Activated CD8-positive, alpha-beta memory T cell treated with anti-CD3 and anti-CD28 coated beads, Interleukin-2, amount 50 U/mL, for 48 hours (primary cell): ENCODE results near the gene EFR3B.

Experiments used
- DNase-seq: peaks from one replicate; pipeline ENCODE4 v3.0.0-alpha.2; 2020

EFR3B gene

DNA sequence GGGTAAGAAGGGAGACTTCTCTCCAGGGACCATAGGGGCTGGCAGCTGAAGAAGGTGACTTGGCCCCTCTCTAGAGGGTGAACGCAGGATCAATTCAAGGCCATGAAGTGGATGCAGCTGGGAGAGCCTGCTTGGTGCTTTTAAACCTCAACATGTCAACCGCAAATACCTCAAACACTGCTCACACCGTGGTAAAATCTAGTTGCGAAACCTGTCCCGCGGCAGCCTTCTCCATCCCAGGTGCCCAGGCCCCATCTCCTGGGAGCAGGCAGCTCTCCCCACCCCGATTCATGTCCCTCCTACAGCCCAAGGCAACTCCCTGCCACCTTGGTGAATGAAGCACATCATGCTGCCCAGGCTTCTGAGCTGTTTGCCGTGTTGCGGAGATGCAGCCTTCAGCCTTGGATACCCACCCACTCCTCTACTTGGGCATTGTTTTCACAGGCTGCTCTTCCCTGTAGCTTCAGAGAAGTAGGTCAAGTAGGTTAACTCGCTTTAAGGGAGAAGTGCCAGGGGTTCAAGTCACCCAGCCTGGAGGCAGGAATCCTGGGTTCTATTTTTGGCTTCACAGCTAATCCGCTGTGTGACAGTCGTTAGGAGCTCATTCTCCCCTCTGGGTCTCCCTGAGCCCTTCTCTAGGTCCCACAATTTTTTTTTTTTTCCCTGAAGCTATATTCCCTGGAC is 6.2 kb upstream of the EFR3B start:
- no peak for DNase-seq

DNA sequence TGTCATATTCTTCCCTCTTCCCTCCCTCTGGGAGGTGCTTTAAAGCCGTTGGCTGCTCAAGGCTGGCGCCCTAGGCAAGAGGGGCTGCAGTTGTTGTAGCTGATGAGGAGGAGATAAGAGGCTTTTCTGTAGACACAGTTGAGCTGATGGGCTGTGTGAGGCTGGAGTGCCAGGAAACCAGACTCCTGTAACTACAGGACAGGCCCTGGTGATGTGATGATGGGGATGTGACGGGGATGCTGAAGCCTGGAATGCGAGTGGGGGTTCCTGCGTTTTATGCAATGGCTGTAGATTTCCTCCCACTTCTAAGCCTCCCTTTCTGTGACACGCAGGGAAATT is 5.7 kb upstream of the EFR3B start:
- DNase-seq = no peak

GRCh38 chr2:25039126-25039525 is 2.8 kb upstream of the EFR3B start:
- DNase-seq = no peak

DNA sequence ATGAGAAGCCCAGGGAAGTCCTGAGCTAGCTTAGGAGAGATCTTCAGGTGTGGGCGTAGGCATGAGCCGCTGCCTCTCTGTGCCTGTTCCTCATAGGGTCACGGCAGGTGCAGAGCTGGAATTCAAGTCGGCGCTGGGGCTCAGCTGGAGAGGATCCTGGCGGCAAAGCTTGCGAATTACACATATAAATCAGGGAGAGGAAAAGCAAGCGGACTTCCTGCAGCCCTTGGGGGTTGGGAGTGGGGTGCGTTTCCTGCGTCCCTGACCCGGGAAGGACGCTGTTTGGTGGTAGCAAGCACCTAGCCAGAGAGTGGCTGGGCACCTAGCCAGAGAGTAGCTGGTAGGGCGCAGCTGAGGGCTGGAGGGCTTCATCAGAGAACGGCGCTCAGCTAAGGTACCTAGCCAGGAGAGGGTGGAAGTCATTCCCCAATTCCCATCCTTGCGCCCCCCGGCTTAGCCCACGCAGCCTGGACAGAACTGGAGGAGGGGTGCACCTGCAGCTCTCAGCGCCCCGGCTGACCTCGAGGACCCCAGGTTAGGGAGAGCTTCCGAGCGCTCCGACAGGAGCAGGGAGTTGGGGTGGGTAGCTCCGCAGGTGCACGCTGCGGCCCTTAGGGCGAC is 459 bp upstream of the EFR3B start:
- DNase-seq = peak; percentile 62

- DNase-seq = peak; percentile 64
Measured at GRCh38 chr2:25042321-25043240, 705 bp downstream of the EFR3B start.

DNA sequence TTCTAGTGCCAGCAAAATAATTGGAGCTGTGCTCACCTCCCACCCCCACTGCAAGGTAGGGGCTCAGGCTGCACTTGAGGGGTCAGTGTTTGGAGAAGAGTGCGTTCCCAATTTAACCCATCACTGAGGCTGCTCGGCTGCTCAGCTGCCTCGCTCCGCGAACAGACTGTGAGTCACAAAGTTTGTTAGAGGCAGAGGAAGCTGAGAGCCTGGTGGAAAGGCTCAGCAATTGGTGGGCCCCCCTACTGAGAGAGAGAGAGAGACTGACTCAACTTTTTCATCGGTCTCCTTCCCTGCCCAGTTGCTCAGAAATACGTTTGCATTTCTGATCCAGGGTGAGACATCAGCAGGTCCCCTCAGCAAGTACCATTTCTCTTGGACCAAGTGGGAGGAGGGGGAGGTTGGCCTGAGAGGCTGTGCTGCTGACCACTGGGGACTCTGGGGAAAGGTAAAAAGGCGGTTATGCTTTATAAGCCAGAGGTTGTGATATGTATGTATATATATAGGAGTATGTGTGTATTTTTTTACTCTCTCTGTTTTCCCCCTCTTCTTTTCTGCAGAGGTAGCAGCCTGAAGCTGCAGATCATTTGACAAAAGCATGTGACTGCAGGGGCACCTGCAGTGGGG is 1.5 kb downstream of the EFR3B start:
- peak; percentile 77 for DNase-seq

DNA sequence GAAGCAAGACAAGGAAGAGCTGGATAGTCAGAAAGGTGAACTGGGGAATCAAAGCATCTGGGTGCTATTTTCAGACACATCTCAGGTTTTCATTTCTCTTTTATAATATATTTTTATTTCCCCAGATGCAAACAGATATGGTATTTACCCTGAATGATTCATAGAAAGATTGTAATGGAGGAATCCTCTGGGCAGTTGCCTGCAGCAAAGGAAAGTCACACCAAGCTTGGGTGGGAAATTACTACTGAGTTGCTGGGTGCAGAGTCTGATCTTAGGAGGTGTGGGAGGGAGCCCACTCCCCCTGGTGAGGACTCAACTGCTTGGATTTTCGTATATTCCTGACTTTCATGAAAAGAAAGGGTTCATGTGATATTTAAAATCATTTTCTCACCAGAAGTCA is 2.1 kb downstream of the EFR3B start:
- DNase-seq = no peak

- peak; percentile 58 for DNase-seq
Measured at GRCh38 chr2:25044990-25045389, 3.1 kb downstream of the EFR3B start.

GRCh38 chr2:25049422-25049821 is 7.5 kb downstream of the EFR3B start:
- no peak for DNase-seq

- DNase-seq = no peak
Measured at GRCh38 chr2:25050128-25050527, 8.3 kb downstream of the EFR3B start.

- no peak for DNase-seq
Measured at GRCh38 chr2:25053041-25053440, 11.2 kb downstream of the EFR3B start.

DNA sequence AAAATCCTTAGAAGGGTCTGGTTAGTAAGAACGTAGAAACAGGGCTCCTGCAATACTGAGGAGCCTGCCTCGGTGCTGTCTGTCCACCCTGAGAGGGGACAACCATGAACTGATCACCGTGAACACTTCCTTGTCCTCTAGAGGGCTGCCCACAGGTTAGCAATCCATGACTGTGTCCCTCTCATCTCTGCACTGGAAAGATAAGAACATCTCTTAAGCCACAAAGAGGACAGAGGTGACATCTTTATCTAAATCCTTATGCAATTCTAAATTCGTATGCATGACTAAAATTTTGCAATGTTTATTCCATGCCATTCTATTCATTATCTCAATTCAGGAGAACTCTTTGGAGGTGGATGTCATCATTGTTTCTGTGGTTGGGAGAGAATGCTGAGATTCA is 12.8 kb downstream of the EFR3B start:
- no peak for DNase-seq

DNA sequence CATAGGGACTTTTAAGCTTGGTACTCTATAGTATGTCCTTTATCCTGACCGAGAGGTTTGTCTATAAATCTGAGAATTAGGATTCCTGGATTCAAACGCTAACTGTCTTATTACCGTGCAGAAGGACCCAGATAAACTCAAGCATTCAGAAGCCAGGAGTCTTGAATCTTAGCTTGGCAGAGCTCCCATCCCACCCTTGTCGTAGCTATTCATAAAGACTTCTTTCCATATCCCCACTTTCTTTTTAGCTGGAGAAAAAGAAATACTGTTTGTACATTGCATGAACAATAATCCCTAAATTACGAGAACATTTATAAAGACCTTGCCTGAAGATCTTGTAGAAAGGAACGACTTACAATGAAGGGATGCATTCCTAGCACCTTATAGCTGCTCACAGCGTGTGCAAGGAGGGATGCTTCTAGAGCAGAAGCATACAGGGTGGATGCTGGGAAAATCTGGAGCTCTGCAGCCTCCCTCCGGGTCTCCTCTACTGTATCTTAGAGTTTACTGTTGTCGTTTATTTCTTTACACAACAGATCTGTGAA is 13.6 kb downstream of the EFR3B start:
- DNase-seq = no peak

GRCh38 chr2:25056098-25056821 is 14.4 kb downstream of the EFR3B start:
- DNase-seq = no peak

GRCh38 chr2:25062511-25062917 is 20.6 kb downstream of the EFR3B start:
- no peak for DNase-seq

DNA sequence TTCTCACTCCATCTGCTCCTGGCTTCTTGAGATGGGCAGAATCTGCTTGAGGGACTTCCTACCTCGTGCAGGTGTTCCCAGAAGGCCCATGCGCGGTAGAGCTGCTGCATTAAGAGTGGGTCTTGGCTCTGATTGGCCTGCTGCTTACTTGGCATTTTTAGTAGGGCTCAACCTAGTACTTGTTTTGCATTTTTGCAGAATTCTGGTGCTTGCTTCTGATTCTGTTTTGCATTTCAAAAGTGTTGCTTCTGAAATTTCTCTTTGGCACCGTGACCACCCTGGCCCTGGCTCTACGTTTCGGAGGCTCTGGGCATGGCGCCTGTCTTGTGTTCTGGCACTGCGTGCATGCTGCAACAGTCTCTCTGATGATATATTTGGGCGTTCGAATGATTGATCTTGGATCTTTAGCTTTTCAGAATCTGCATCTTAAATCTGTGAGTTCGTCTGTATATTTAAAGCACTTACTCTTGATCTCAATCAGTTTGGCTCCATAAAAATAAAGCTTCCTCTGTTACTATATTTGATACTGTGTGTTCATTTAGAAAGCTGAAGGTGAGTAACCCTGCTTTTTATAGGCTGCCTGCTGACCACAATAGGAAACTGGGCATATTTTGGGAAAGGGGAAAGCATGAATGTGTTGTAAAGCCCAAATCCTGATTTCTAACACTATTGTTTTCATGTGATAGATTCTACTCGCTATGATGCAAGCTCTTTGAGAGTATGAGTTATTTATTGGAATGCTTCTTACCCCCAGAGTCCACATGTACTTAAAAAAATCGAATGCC is 22.2 kb downstream of the EFR3B start:
- no peak for DNase-seq

DNA sequence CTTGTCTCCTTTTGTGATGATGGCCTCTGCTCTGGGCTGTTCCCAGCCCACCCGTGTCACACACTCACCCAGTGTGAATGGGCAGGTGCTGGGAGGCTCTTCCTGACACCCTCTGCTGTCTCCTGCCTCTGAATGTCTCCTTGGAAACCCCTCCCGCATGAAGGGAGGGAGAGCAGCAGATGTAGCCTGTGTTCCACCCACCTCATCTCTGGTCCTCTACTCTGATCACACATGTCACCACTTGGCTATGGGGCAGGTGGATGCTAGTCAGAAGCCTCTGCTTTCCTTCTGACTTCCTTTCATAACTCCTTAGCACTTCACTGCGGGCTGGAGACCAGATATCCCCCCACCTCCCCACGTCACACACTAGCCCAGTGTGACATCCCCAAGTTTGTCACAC is 23.9 kb downstream of the EFR3B start:
- no peak for DNase-seq

GRCh38 chr2:25066455-25066854 is 24.6 kb downstream of the EFR3B start:
- no peak for DNase-seq

- DNase-seq = no peak
Measured at GRCh38 chr2:25068217-25068616, 26.3 kb downstream of the EFR3B start.

DNA sequence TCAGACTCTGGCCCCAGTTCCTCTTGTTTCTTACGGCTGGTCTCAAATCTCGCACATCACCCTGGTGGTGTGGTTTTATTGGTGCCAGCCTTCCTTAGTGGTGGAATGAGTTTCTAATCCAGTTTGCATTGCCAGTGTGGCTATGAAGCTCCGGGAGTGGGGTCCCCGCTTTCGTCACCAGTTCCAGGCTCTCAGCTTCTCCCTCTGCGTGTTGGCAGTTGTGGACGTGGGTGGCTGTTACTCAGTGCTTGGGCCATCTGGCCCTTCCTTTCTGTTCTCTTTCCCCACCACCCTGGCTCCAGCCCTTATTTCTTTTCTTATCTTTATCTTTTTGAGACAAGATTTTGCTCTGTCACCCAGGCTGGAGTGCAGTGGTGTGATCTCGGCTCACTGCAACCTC is 30.1 kb downstream of the EFR3B start:
- no peak for DNase-seq

GRCh38 chr2:25072606-25073005 is 30.7 kb downstream of the EFR3B start:
- no peak for DNase-seq

DNA sequence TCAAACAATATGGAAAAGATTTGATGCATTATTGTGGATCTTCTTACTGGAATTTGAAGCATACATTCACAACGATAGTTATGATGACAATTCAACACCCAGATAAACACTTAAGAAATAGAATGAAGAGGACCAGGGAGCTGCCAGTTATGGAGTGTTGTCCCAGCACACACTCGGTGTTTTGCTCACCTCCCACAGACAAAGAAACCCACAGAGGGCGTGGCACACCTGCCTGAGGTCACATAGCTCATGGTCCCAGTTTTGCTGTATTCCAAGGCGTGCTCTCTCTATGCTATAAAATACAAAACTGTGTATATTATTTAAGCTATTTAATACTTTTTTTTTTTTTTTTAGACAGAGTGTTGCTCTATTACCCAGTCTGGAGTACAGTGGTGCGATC is 31.1 kb downstream of the EFR3B start:
- DNase-seq = no peak
